ENCODE data around the gene LAMC3. TPM values are rescaled to one million over a fixed set of nuclear protein-coding genes. Genes with fewer than 3 reads are reported as not detected.
"Not testable (repeated sequence)": the region's sequence is repeated elsewhere in the genome, so short reads cannot be mapped to it uniquely, and the experiment has no call there.

Gene LAMC3
- total RNA-seq, 1 donor: not detected

GRCh38 chr9:131032384-131032783 lies 23.4 kb downstream of the LAMC3 start:
- TF ChIP-seq CTCF (IDR thresholded peaks at IDR 0.05; ENCODE audit: extremely low read depth, low read depth, low read length): no peak
- no peaks in the 10 kb centered on the region for H3K4me1 ChIP-seq (ENCODE audit: insufficient read depth, low read length)
- no peaks in the 10 kb centered on the region for H3K79me2 ChIP-seq (ENCODE audit: insufficient read depth, low read length)
- H3K27me3 ChIP-seq (ENCODE audit: insufficient read depth, low read length): peaks cover 4% of the 10 kb centered on the region
- no peak for DNase-seq (ENCODE audit: insufficient read length, low spot score, missing footprints)
- H3K4me3 ChIP-seq (ENCODE audit: insufficient read depth, low read length): no peak overlapping the region
- no peaks in the 10 kb centered on the region for H3K9me3 ChIP-seq (ENCODE audit: low read depth, low read length)
- H3K4me2 ChIP-seq (ENCODE audit: insufficient read depth, low read length): no peak overlapping the region
- H4K20me1 ChIP-seq (ENCODE audit: insufficient read depth, low read length): no peaks in the 10 kb centered on the region
- no peaks in the 10 kb centered on the region for H3K36me3 ChIP-seq (ENCODE audit: insufficient read depth, low read length)
- no peak overlapping the region for H3K27ac ChIP-seq (ENCODE audit: low read depth, low read length)
- no peak overlapping the region for H2AFZ ChIP-seq (ENCODE audit: low read length)

DNA sequence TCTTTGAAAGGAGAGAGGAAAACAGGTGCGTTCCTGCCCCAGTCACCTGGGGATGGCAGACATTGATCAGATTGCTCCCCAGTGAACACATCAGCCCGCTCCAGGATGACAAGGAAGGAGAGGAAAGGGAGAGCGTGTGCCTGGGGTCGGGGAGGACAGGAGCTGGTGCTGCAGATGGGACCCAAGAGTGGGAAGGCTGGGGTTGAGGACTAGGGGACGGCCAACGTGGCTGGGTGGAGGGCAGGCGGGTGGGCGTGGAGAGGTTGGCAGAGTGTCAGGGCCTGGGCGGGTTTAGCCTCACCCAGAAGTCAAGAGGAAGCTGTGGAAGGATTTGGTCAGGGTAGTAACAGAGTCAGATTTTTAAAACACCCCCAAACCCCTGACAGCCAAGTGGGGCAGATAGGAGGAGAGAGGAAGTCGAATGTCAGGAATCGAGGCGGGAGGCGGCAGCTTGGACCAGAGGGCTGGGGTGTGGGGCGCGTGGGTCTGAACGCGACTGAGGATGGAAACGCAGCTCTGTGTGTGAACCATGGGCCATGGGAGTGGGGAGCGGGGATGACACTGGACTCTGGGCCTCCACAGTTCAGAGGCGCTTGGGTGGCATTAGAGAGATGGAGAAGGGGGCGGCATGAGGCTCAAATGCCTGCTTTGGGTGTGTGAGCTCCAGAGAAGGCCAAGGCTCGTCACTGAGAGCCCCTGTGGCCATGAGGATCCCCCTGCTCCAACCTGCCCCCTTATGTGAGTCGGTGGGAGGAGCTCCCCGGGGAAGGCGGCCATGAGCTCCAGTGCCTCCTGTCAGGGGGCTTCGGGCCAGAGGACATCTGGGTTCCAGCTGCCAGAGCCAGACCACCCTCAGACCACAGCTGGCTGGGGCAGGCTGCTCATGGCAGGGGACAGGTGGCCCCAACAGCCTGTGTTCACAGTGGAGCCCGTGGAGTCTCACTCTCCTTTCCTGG lies 24.6 kb downstream of the LAMC3 start:
- H3K36me3 ChIP-seq (ENCODE audit: insufficient read depth, low read length): no peaks in the 10 kb centered on the region
- H3K27me3 ChIP-seq (ENCODE audit: insufficient read depth, low read length): peaks cover 6% of the 10 kb centered on the region

DNA sequence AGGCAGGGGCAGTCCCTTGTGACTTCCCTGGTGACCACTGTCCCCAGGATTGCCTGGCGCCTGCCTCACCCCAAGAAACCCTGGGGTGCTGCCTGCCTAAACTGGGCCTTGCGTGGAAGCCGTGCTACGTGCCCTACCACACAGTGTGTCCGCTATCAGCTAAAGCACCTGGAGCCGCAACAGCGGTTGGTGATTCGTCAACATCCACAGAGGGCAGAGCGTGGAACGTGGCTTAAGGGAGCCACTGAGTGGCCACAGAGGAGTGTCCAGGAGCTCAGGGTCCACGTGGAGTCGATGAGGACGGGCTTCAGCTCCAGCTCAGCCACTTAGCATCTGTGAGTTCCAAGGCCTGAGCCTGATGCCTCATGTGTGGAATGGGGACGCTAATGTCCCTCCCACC lies 25.3 kb downstream of the LAMC3 start:
- H3K27ac ChIP-seq (ENCODE audit: low read depth, low read length): no peak overlapping the region
- no peak overlapping the region for H3K4me3 ChIP-seq (ENCODE audit: insufficient read depth, low read length)
- H3K4me1 ChIP-seq (ENCODE audit: insufficient read depth, low read length): no peaks in the 10 kb centered on the region
- no peak overlapping the region for H3K4me2 ChIP-seq (ENCODE audit: insufficient read depth, low read length)
- no peak overlapping the region for H2AFZ ChIP-seq (ENCODE audit: low read length)
- DNase-seq (ENCODE audit: insufficient read length, low spot score, missing footprints): peak; percentile 73
- H3K79me2 ChIP-seq (ENCODE audit: insufficient read depth, low read length): no peaks in the 10 kb centered on the region
- no peaks in the 10 kb centered on the region for H3K9me3 ChIP-seq (ENCODE audit: low read depth, low read length)
- no peak for TF ChIP-seq CTCF (IDR thresholded peaks at IDR 0.05; ENCODE audit: extremely low read depth, low read depth, low read length)
- H3K27me3 ChIP-seq (ENCODE audit: insufficient read depth, low read length): peaks cover 6% of the 10 kb centered on the region
- no peaks in the 10 kb centered on the region for H3K36me3 ChIP-seq (ENCODE audit: insufficient read depth, low read length)
- no peaks in the 10 kb centered on the region for H4K20me1 ChIP-seq (ENCODE audit: insufficient read depth, low read length)

More for the DNA sequence above, 24.6 kb downstream of the LAMC3 start:
- no peak overlapping the region for H3K27ac ChIP-seq (ENCODE audit: low read depth, low read length)
- no peaks in the 10 kb centered on the region for H4K20me1 ChIP-seq (ENCODE audit: insufficient read depth, low read length)
- no peak overlapping the region for H2AFZ ChIP-seq (ENCODE audit: low read length)
- TF ChIP-seq CTCF (IDR thresholded peaks at IDR 0.05; ENCODE audit: extremely low read depth, low read depth, low read length): no peak
- no peaks in the 10 kb centered on the region for H3K79me2 ChIP-seq (ENCODE audit: insufficient read depth, low read length)
- no peaks in the 10 kb centered on the region for H3K4me1 ChIP-seq (ENCODE audit: insufficient read depth, low read length)
- peak; percentile 69 for DNase-seq (ENCODE audit: insufficient read length, low spot score, missing footprints)
- no peak overlapping the region for H3K4me2 ChIP-seq (ENCODE audit: insufficient read depth, low read length)
- no peak overlapping the region for H3K4me3 ChIP-seq (ENCODE audit: insufficient read depth, low read length)
- no peaks in the 10 kb centered on the region for H3K9me3 ChIP-seq (ENCODE audit: low read depth, low read length)

- not testable (repeated sequence) for H3K4me2 ChIP-seq (ENCODE audit: insufficient read depth, low read length); H3K4me1 ChIP-seq (ENCODE audit: insufficient read depth, low read length); H3K79me2 ChIP-seq (ENCODE audit: insufficient read depth, low read length); H4K20me1 ChIP-seq (ENCODE audit: insufficient read depth, low read length); H3K27me3 ChIP-seq (ENCODE audit: insufficient read depth, low read length); H3K4me3 ChIP-seq (ENCODE audit: insufficient read depth, low read length); H3K9me3 ChIP-seq (ENCODE audit: low read depth, low read length); H3K27ac ChIP-seq (ENCODE audit: low read depth, low read length); H2AFZ ChIP-seq (ENCODE audit: low read length); H3K36me3 ChIP-seq (ENCODE audit: insufficient read depth, low read length)
- DNase-seq (ENCODE audit: insufficient read length, low spot score, missing footprints): peak; percentile 44
Measured at GRCh38 chr9:131034749-131035148, 25.8 kb downstream of the LAMC3 start.
